ENCODE measurements around the gene DUSP7. TPM values are rescaled to one million over a fixed set of nuclear protein-coding genes. Genes with fewer than 3 reads are reported as not detected.

Gene DUSP7
- total RNA-seq, 1 experiment from 2014 or later, result 18.8 TPM

DNA sequence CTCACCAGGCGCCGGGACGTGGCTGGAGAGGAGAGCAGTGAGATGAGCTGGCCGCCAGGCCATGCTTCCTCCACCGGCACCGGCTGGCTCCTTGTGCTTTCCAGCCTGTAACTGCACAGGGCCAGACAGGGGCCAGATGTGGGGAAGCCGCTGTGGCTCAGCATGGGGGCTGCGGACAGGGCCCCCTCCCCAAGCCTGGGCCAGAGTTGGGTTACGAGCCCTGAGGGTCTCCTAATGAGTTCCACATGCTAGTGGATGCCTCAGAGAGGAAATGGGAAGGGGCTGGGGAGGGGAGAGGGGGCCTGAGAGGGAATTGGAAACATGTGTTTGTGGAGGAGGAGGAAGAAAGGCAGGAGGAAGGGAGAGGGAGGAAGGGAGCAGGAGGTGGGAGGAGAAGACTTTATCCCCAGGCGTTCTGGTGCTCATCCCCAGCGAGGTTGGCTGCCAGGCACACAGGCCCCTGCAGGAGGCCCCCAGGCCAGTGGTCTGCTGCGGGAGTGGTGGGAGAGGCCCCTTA lies 11.7 kb upstream of the DUSP7 start:
- CTCF ChIA-PET, result interaction anchor here (1.3 to 3.4 kb wide), 3 partner anchors 10 to 64 kb away, joined by 3 to 14 read pairs (median 6); no protein-coding TSS in a partner anchor
- no peaks in the 10 kb centered on the region for H3K9me3 Mint-ChIP-seq
- no peaks in the 10 kb centered on the region for H3K36me3 Mint-ChIP-seq
- no peak overlapping the region for H3K4me3 Mint-ChIP-seq
- POLR2A ChIA-PET, result no interaction called here
- no peak for ATAC-seq
- no peak for TF ChIP-seq ZNF425 (CRISPR knock-in tag; conservative IDR thresholded peaks at IDR 0.05)
- TF ChIP-seq SOX15 (CRISPR knock-in tag; IDR thresholded peaks at IDR 0.05), result no peak
- TF ChIP-seq, protein P1, sequence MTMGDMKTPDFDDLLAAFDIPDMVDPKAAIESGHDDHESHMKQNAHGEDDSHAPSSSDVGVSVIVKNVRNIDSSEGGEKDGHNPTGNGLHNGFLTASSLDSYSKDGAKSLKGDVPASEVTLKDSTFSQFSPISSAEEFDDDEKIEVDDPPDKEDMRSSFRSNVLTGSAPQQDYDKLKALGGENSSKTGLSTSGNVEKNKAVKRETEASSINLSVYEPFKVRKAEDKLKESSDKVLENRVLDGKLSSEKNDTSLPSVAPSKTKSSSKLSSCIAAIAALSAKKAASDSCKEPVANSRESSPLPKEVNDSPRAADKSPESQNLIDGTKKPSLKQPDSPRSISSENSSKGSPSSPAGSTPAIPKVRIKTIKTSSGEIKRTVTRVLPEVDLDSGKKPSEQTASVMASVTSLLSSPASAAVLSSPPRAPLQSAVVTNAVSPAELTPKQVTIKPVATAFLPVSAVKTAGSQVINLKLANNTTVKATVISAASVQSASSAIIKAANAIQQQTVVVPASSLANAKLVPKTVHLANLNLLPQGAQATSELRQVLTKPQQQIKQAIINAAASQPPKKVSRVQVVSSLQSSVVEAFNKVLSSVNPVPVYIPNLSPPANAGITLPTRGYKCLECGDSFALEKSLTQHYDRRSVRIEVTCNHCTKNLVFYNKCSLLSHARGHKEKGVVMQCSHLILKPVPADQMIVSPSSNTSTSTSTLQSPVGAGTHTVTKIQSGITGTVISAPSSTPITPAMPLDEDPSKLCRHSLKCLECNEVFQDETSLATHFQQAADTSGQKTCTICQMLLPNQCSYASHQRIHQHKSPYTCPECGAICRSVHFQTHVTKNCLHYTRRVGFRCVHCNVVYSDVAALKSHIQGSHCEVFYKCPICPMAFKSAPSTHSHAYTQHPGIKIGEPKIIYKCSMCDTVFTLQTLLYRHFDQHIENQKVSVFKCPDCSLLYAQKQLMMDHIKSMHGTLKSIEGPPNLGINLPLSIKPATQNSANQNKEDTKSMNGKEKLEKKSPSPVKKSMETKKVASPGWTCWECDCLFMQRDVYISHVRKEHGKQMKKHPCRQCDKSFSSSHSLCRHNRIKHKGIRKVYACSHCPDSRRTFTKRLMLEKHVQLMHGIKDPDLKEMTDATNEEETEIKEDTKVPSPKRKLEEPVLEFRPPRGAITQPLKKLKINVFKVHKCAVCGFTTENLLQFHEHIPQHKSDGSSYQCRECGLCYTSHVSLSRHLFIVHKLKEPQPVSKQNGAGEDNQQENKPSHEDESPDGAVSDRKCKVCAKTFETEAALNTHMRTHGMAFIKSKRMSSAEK (CRISPR knock-in tag; IDR thresholded peaks at IDR 0.05; ENCODE audit: borderline replicate concordance), result no peak
- TF ChIP-seq FOXP4 (CRISPR knock-in tag; IDR thresholded peaks at IDR 0.05), result no peak
- no peak for TF ChIP-seq CREB1 (CRISPR knock-in tag; IDR thresholded peaks at IDR 0.05)
- no peak for TF ChIP-seq FOXP1 (CRISPR knock-in tag; IDR thresholded peaks at IDR 0.05; ENCODE audit: borderline replicate concordance)
- TF ChIP-seq, protein P2, sequence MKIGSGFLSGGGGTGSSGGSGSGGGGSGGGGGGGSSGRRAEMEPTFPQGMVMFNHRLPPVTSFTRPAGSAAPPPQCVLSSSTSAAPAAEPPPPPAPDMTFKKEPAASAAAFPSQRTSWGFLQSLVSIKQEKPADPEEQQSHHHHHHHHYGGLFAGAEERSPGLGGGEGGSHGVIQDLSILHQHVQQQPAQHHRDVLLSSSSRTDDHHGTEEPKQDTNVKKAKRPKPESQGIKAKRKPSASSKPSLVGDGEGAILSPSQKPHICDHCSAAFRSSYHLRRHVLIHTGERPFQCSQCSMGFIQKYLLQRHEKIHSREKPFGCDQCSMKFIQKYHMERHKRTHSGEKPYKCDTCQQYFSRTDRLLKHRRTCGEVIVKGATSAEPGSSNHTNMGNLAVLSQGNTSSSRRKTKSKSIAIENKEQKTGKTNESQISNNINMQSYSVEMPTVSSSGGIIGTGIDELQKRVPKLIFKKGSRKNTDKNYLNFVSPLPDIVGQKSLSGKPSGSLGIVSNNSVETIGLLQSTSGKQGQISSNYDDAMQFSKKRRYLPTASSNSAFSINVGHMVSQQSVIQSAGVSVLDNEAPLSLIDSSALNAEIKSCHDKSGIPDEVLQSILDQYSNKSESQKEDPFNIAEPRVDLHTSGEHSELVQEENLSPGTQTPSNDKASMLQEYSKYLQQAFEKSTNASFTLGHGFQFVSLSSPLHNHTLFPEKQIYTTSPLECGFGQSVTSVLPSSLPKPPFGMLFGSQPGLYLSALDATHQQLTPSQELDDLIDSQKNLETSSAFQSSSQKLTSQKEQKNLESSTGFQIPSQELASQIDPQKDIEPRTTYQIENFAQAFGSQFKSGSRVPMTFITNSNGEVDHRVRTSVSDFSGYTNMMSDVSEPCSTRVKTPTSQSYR (CRISPR knock-in tag; IDR thresholded peaks at IDR 0.05), result no peak
- no peak for TF ChIP-seq ZNF263 (CRISPR knock-in tag; IDR thresholded peaks at IDR 0.05; ENCODE audit: low read depth)
- no peak for TF ChIP-seq HMGXB4 (CRISPR knock-in tag; IDR thresholded peaks at IDR 0.05)
- no peak for TF ChIP-seq CREM (CRISPR knock-in tag; IDR thresholded peaks at IDR 0.05)
- TF ChIP-seq SP1 (CRISPR knock-in tag; conservative IDR thresholded peaks at IDR 0.05), result no peak
- no peak for TF ChIP-seq ELF4 (CRISPR knock-in tag; IDR thresholded peaks at IDR 0.05; ENCODE audit: low read depth)
- TF ChIP-seq, protein P3, sequence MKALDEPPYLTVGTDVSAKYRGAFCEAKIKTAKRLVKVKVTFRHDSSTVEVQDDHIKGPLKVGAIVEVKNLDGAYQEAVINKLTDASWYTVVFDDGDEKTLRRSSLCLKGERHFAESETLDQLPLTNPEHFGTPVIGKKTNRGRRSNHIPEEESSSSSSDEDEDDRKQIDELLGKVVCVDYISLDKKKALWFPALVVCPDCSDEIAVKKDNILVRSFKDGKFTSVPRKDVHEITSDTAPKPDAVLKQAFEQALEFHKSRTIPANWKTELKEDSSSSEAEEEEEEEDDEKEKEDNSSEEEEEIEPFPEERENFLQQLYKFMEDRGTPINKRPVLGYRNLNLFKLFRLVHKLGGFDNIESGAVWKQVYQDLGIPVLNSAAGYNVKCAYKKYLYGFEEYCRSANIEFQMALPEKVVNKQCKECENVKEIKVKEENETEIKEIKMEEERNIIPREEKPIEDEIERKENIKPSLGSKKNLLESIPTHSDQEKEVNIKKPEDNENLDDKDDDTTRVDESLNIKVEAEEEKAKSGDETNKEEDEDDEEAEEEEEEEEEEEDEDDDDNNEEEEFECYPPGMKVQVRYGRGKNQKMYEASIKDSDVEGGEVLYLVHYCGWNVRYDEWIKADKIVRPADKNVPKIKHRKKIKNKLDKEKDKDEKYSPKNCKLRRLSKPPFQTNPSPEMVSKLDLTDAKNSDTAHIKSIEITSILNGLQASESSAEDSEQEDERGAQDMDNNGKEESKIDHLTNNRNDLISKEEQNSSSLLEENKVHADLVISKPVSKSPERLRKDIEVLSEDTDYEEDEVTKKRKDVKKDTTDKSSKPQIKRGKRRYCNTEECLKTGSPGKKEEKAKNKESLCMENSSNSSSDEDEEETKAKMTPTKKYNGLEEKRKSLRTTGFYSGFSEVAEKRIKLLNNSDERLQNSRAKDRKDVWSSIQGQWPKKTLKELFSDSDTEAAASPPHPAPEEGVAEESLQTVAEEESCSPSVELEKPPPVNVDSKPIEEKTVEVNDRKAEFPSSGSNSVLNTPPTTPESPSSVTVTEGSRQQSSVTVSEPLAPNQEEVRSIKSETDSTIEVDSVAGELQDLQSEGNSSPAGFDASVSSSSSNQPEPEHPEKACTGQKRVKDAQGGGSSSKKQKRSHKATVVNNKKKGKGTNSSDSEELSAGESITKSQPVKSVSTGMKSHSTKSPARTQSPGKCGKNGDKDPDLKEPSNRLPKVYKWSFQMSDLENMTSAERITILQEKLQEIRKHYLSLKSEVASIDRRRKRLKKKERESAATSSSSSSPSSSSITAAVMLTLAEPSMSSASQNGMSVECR (CRISPR knock-in tag; IDR thresholded peaks at IDR 0.05; ENCODE audit: borderline replicate concordance), result no peak
- TF ChIP-seq, protein P4, sequence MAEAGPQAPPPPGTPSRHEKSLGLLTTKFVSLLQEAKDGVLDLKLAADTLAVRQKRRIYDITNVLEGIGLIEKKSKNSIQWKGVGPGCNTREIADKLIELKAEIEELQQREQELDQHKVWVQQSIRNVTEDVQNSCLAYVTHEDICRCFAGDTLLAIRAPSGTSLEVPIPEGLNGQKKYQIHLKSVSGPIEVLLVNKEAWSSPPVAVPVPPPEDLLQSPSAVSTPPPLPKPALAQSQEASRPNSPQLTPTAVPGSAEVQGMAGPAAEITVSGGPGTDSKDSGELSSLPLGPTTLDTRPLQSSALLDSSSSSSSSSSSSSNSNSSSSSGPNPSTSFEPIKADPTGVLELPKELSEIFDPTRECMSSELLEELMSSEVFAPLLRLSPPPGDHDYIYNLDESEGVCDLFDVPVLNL (CRISPR knock-in tag; IDR thresholded peaks at IDR 0.05; ENCODE audit: borderline replicate concordance, low read depth), result no peak
- TF ChIP-seq NR1H2 (CRISPR knock-in tag; IDR thresholded peaks at IDR 0.05), result no peak
- TF ChIP-seq ZBTB43 (CRISPR knock-in tag; IDR thresholded peaks at IDR 0.05), result no peak
- no peak for DNase-seq (ENCODE audit: low spot score)
- H3K27me3 Mint-ChIP-seq (ENCODE audit: low read depth), result no peaks in the 10 kb centered on the region
- no peak overlapping the region for H3K27ac Mint-ChIP-seq
- no peaks in the 10 kb centered on the region for H3K4me1 Mint-ChIP-seq

Data from WTC11 (cell line).